Measurements from ENCODE around the gene KSR2.

- TF ChIP-seq SIN3A (IDR thresholded peaks at IDR 0.05; ENCODE audit: borderline replicate concordance, insufficient read depth, low read depth, low read length) (no peak), REST (IDR thresholded peaks at IDR 0.05; ENCODE audit: insufficient read depth in 1 of 2, low read depth in 2 of 2, low read length in 1 of 2) (no peak), CTCF (IDR thresholded peaks at IDR 0.05) (no peak), POLR2AphosphoS5 (IDR thresholded peaks at IDR 0.05; ENCODE audit: low read depth, low read length) (no peak)
Measured at GRCh38 chr12:117727301-117727700, 241.5 kb downstream of the KSR2 start.
